NCI-H226 (cell line): Measurements from ENCODE around the gene TGFBR2.

Experiments
- DNase-seq: peaks from one replicate; pipeline ENCODE4 v3.0.0-alpha.2; 2015

TGFBR2 gene

GRCh38 chr3:30606301-30607031, at the start of gene TGFBR2:
Gene TGFBR2, plus strand, starts transcription at chr3:30606601. Its CDS starts 283 bp downstream, at chr3:30606884.
- peak; percentile 93 for DNase-seq

- no peak for DNase-seq
Measured at GRCh38 chr3:30557746-30558303, 48.6 kb upstream of the TGFBR2 start.

- DNase-seq: no peak
Measured at GRCh38 chr3:30563956-30564355, 42.4 kb upstream of the TGFBR2 start.

- no peak for DNase-seq
Measured at GRCh38 chr3:30567139-30567753, 39.2 kb upstream of the TGFBR2 start.

- no peak for DNase-seq
Measured at GRCh38 chr3:30576946-30577345, 29.5 kb upstream of the TGFBR2 start.

- no peak for DNase-seq
Measured at GRCh38 chr3:30577788-30578187, 28.6 kb upstream of the TGFBR2 start.

- DNase-seq: peak; percentile 42
Measured at GRCh38 chr3:30578479-30578878, 27.9 kb upstream of the TGFBR2 start.

GRCh38 chr3:30578986-30579579, 27.3 kb upstream of the TGFBR2 start:
- DNase-seq: no peak

- DNase-seq: no peak
Measured at GRCh38 chr3:30581067-30581585, 25.3 kb upstream of the TGFBR2 start.

- DNase-seq: no peak
Measured at GRCh38 chr3:30581982-30582381, 24.4 kb upstream of the TGFBR2 start.

GRCh38 chr3:30583973-30584372, 22.4 kb upstream of the TGFBR2 start:
- no peak for DNase-seq

- no peak for DNase-seq
Measured at GRCh38 chr3:30585654-30586053, 20.7 kb upstream of the TGFBR2 start.

GRCh38 chr3:30586096-30586805, 20.1 kb upstream of the TGFBR2 start:
- DNase-seq: no peak

- DNase-seq: no peak
Measured at GRCh38 chr3:30586806-30587486, 19.5 kb upstream of the TGFBR2 start.

GRCh38 chr3:30587904-30588303, 18.5 kb upstream of the TGFBR2 start:
- DNase-seq: no peak

- no peak for DNase-seq
Measured at GRCh38 chr3:30596152-30596551, 10.2 kb upstream of the TGFBR2 start.

GRCh38 chr3:30597131-30597768, 9.2 kb upstream of the TGFBR2 start:
- peak; percentile 81 for DNase-seq

- DNase-seq: no peak
Measured at GRCh38 chr3:30597769-30598134, 8.6 kb upstream of the TGFBR2 start.

- DNase-seq: no peak
Measured at GRCh38 chr3:30598668-30599545, 7.5 kb upstream of the TGFBR2 start.

- no peak for DNase-seq
Measured at GRCh38 chr3:30600572-30600971, 5.8 kb upstream of the TGFBR2 start.

- DNase-seq: no peak
Measured at GRCh38 chr3:30602946-30603345, 3.5 kb upstream of the TGFBR2 start.
